Ishikawa (cell line): ENCODE measurements around the gene ZCCHC2.

Experiments used
- CEBPB ChIP-seq: IDR thresholded peaks from 2 replicates; pipeline ENCODE4 v1.6.1; 2012
- CREB1 ChIP-seq: IDR thresholded peaks from 2 replicates; pipeline ENCODE4 v1.6.1; 2012; ENCODE audit warnings: low read depth
- EGR1 ChIP-seq: IDR thresholded peaks from 2 replicates; pipeline ENCODE4 v1.6.1; 2012
- EP300 ChIP-seq: IDR thresholded peaks from 2 replicates; pipeline ENCODE4 v1.6.1; 2012; ENCODE audit warnings: borderline replicate concordance
- FOXM1 ChIP-seq: IDR thresholded peaks from 2 replicates; pipeline ENCODE4 v1.6.1; 2012; ENCODE audit warnings: low read depth, borderline replicate concordance
- MAX ChIP-seq: IDR thresholded peaks from 2 replicates; pipeline ENCODE4 v1.6.1; 2012
- NFIC ChIP-seq: IDR thresholded peaks from 2 replicates; pipeline ENCODE4 v1.6.1; 2012
- RAD21 ChIP-seq: IDR thresholded peaks from 2 replicates; pipeline ENCODE4 v1.6.1; 2012; ENCODE audit warnings: low read depth
- REST ChIP-seq: IDR thresholded peaks from 2 replicates; pipeline ENCODE4 v1.6.1; 2012; ENCODE audit warnings: low read depth, mild to moderate bottlenecking
- TAF1 ChIP-seq: IDR thresholded peaks from 2 replicates; pipeline ENCODE4 v1.6.1; 2012; ENCODE audit warnings: low read depth, mild to moderate bottlenecking
- TCF12 ChIP-seq: IDR thresholded peaks from 2 replicates; pipeline ENCODE4 v1.6.1; 2012; ENCODE audit warnings: low read depth
- TEAD4 ChIP-seq: IDR thresholded peaks from 2 replicates; pipeline ENCODE4 v1.6.1; 2012
- USF1 ChIP-seq: IDR thresholded peaks from 2 replicates; pipeline ENCODE4 v1.6.1; 2012
- YY1 ChIP-seq: IDR thresholded peaks from 2 replicates; pipeline ENCODE4 v1.6.1; 2012; ENCODE audit warnings: low read depth
- ZBTB7A ChIP-seq: IDR thresholded peaks from 2 replicates; pipeline ENCODE4 v1.6.1; 2012; ENCODE audit warnings: low read depth

Gene ZCCHC2

GRCh38 chr18:62510789-62511188 is 12.0 kb upstream of the ZCCHC2 start:
- TF ChIP-seq REST (no peak), MAX (no peak), NFIC (no peak), USF1 (no peak), CEBPB (no peak), TAF1 (no peak), ZBTB7A (no peak), EGR1 (no peak), TEAD4 (no peak), YY1 (no peak), FOXM1 (no peak), EP300 (no peak), CREB1 (no peak), RAD21 (no peak), TCF12 (no peak)

GRCh38 chr18:62512532-62512931 is 10.3 kb upstream of the ZCCHC2 start:
- TF ChIP-seq CEBPB = no peak
- TF ChIP-seq TAF1 = no peak
- no peak for TF ChIP-seq EP300
- no peak for TF ChIP-seq TCF12
- TF ChIP-seq ZBTB7A = no peak
- no peak for TF ChIP-seq USF1
- no peak for TF ChIP-seq CREB1
- TF ChIP-seq RAD21 = no peak

GRCh38 chr18:62512996-62513395 is 9.8 kb upstream of the ZCCHC2 start:
- no peak for TF ChIP-seq EGR1
- no peak for TF ChIP-seq NFIC

- TF ChIP-seq USF1 = no peak
- no peak for TF ChIP-seq EP300
- no peak for TF ChIP-seq MAX
- no peak for TF ChIP-seq TEAD4
- no peak for TF ChIP-seq CREB1
- no peak for TF ChIP-seq RAD21
- no peak for TF ChIP-seq TAF1
- TF ChIP-seq NFIC = no peak
- TF ChIP-seq FOXM1 = no peak
- no peak for TF ChIP-seq TCF12
- TF ChIP-seq REST = no peak
- TF ChIP-seq EGR1 = no peak
- no peak for TF ChIP-seq CEBPB
- no peak for TF ChIP-seq YY1
- no peak for TF ChIP-seq ZBTB7A
Observed at GRCh38 chr18:62514570-62514969, 8.3 kb upstream of the ZCCHC2 start.

- TF ChIP-seq REST (no peak), CEBPB (no peak), TCF12 (no peak), TAF1 (no peak), EP300 (no peak), NFIC (no peak), EGR1 (no peak)
Observed at GRCh38 chr18:62516242-62516641, 6.6 kb upstream of the ZCCHC2 start.
